GM23338 (cell line): ENCODE results near the gene C16orf74. TPM values are rescaled to one million over a fixed set of nuclear protein-coding genes. Genes with fewer than 3 reads are reported as not detected.

ENCODE experiments used
- ATAC-seq: fragments of 200-7000 bp; cut with Tn5 transposase; 3 replicates; pipeline ENCODE4 v1.9.1; 2020
- DNase-seq: peaks from one replicate; pipeline ENCODE4 v3.0.0-alpha.2; 2015; ENCODE audit warnings: low spot score
- H2AFZ ChIP-seq: fragments of 200-600 bp; sonication (generic); 2 replicates; pipeline ENCODE4 v1.8.0; 2016; ENCODE audit warnings: antibody characterized with exemption, mild to moderate bottlenecking, moderate library complexity
- H3F3A ChIP-seq: fragments of 200-600 bp; sonication (generic); replicated peaks from 2 replicates; pipeline ENCODE4 v1.8.0; 2017; ENCODE audit warnings: antibody characterized with exemption, mixed run types, low read depth
- H3K27ac ChIP-seq: fragments of 200-600 bp; sonication (generic); 2 replicates; pipeline ENCODE4 v1.6.1; 2016; ENCODE audit warnings: low read depth
- H3K27me3 ChIP-seq: fragments of 200-600 bp; sonication (generic); 2 replicates; pipeline ENCODE4 v1.8.0; 2016; ENCODE audit warnings: mild to moderate bottlenecking, mixed run types, moderate library complexity; ENCODE audit not compliant: insufficient read depth
- H3K36me3 ChIP-seq: fragments of 200-600 bp; sonication (generic); 2 replicates; pipeline ENCODE4 v1.8.0; 2016; ENCODE audit warnings: mild to moderate bottlenecking; ENCODE audit not compliant: insufficient read depth
- H3K4me1 ChIP-seq: fragments of 200-600 bp; sonication (generic); 2 replicates; pipeline ENCODE4 v1.8.0; 2016; ENCODE audit warnings: mild to moderate bottlenecking, moderate library complexity; ENCODE audit not compliant: insufficient read depth
- H3K4me2 ChIP-seq: fragments of 200-600 bp; sonication (generic); 2 replicates; pipeline ENCODE4 v1.7.1; 2017; ENCODE audit warnings: mixed run types
- H3K4me3 ChIP-seq: fragments of 200-600 bp; sonication (generic); 2 replicates; pipeline ENCODE4 v1.6.1; 2016; ENCODE audit warnings: mixed run types
- H3K79me2 ChIP-seq: fragments of 200-600 bp; sonication (generic); replicated peaks from 2 replicates; pipeline ENCODE4 v1.8.0; 2017; ENCODE audit warnings: mild to moderate bottlenecking; ENCODE audit not compliant: insufficient read depth
- H3K9me2 ChIP-seq: fragments of 200-600 bp; sonication (generic); 2 replicates; pipeline ENCODE4 v1.8.0; 2017; ENCODE audit not compliant: insufficient read depth
- H4K20me1 ChIP-seq: fragments of 200-600 bp; sonication (generic); replicated peaks from 2 replicates; pipeline ENCODE4 v1.8.0; 2017; ENCODE audit warnings: mild to moderate bottlenecking; ENCODE audit not compliant: insufficient read depth
- H3K27ac Mint-ChIP-seq: 2 replicates; pipeline ENCODE4 v1.8.0; 2020; ENCODE audit warnings: inconsistent platforms, mild to moderate bottlenecking, moderate library complexity, mixed read lengths
- H3K27me3 Mint-ChIP-seq: 3 replicates; pipeline ENCODE4 v1.8.0; 2022; ENCODE audit warnings: low read depth, mild to moderate bottlenecking, moderate library complexity, mixed read lengths, inconsistent platforms; ENCODE audit not compliant: insufficient read depth, poor library complexity
- H3K36me3 Mint-ChIP-seq: 3 replicates; pipeline ENCODE4 v1.8.0; 2021; ENCODE audit warnings: low read depth, mild to moderate bottlenecking, inconsistent platforms, moderate library complexity, mixed read lengths
- H3K4me1 Mint-ChIP-seq: 3 replicates; pipeline ENCODE4 v1.8.0; 2020; ENCODE audit warnings: mild to moderate bottlenecking, inconsistent platforms, mixed read lengths
- H3K4me3 Mint-ChIP-seq: 3 replicates; pipeline ENCODE4 v1.8.0; 2021; ENCODE audit warnings: moderate library complexity, mild to moderate bottlenecking, inconsistent platforms, mixed read lengths
- H3K9me3 Mint-ChIP-seq: 3 replicates; pipeline ENCODE4 v1.8.0; 2020; ENCODE audit warnings: moderate library complexity, mild to moderate bottlenecking, inconsistent platforms, mixed read lengths
- CREB1 ChIP-seq: fragments of 250-450 bp; sonication (Bioruptor Pico); IDR thresholded peaks from 2 replicates; pipeline ENCODE4 v1.5.0; 2020; ENCODE audit warnings: low read depth, mild to moderate bottlenecking, moderate library complexity
- CTCF ChIP-seq, 2 experiments: fragments of 200-600 bp in 1 of 2; sonication (generic) in 1 of 2; conservative IDR thresholded peaks; 2 replicates each; pipeline versions ENCODE4 v1.5.1 to v1.6.1; 2016 to 2017; ENCODE audit warnings: antibody characterized with exemption in 2 of 2, low read depth in 2 of 2, mild to moderate bottlenecking in 2 of 2, moderate library complexity in 1 of 2
- ETS1 ChIP-seq: IDR thresholded peaks from 2 replicates; pipeline ENCODE4 v1.6.1; 2016; ENCODE audit warnings: antibody characterized with exemption
- EZH2 ChIP-seq: fragments of 200-600 bp; sonication (generic); IDR thresholded peaks from one replicate; pipeline ENCODE4 v1.8.0; 2017; ENCODE audit warnings: antibody characterized with exemption, mild to moderate bottlenecking, low read depth; ENCODE audit not compliant: unreplicated experiment
- EZH2phosphoT487 ChIP-seq: fragments of 200-600 bp; sonication (generic); IDR thresholded peaks from one replicate; pipeline ENCODE4 v1.8.1; 2018; ENCODE audit warnings: antibody characterized with exemption; ENCODE audit not compliant: unreplicated experiment
- JUNB ChIP-seq: IDR thresholded peaks from one replicate; pipeline ENCODE4 v1.6.1; 2016; ENCODE audit warnings: antibody characterized with exemption; ENCODE audit not compliant: unreplicated experiment
- NANOG ChIP-seq: IDR thresholded peaks from 2 replicates; pipeline ENCODE4 v1.6.1; 2016; ENCODE audit warnings: antibody characterized with exemption, borderline replicate concordance
- POLR2AphosphoS5 ChIP-seq: IDR thresholded peaks from 2 replicates; pipeline ENCODE4 v1.6.1; 2016; ENCODE audit warnings: antibody characterized with exemption, low read depth
- REST ChIP-seq: IDR thresholded peaks from one replicate; pipeline ENCODE4 v1.6.1; 2018; ENCODE audit warnings: antibody characterized with exemption; ENCODE audit not compliant: unreplicated experiment
- STAT1 ChIP-seq: IDR thresholded peaks from one replicate; pipeline ENCODE4 v1.6.1; 2016; ENCODE audit warnings: antibody characterized with exemption; ENCODE audit not compliant: unreplicated experiment
- ZNF114 ChIP-seq: fragments of 250-450 bp; sonication (Bioruptor Pico); IDR thresholded peaks from 2 replicates; pipeline ENCODE4 v1.5.0; 2020; ENCODE audit warnings: mild to moderate bottlenecking, moderate library complexity
- ZNF331 ChIP-seq: fragments of 250-450 bp; sonication (Bioruptor Pico); IDR thresholded peaks from 2 replicates; pipeline ENCODE4 v1.5.0; 2020; ENCODE audit warnings: low read depth, mild to moderate bottlenecking, moderate library complexity
- polyA plus RNA-seq: library from polyadenylated mRNA; unstranded; fragments of >200 nt; fragmentation: Nextera tagmentation; extraction: Ambion mirVana; gene quantifications from 2 replicates; pipeline ENCODE4 v1.2.1, GENCODE V29; 2016
- total RNA-seq: library from RNA; depleted of rRNA; stranded (reverse); fragments of >200 nt; shearing (Covaris generic); gene quantifications from 2 replicates; pipeline ENCODE4 v1.2.3, GENCODE V29; 2014
- TF ChIP-seq, protein P1 (sequence below): fragments of 250-450 bp; sonication (Bioruptor Pico); IDR thresholded peaks from 2 replicates; pipeline ENCODE4 v1.5.0; 2020; ENCODE audit warnings: mild to moderate bottlenecking, moderate library complexity

C16orf74 gene
- total and polyA plus RNA-seq, 2 experiments from 2014 or later = 12.1 to 19.1 TPM

GRCh38 chr16:85729452-85730185, 21.3 kb downstream of the C16orf74 start:
- H3K4me1 ChIP-seq = no peaks in the 10 kb centered on the region
- Mint-ChIP-seq H3K27me3 (peaks cover 18% of the 10 kb centered on the region), H3K4me3 (no peak overlapping the region; the same call in 2 of the 3 replicates), H3K27ac (0 out of 2 replicates have a peak overlapping the region, but pooled peaks have one; percentile 6), H3K4me1 (peaks cover 17% of the 10 kb centered on the region), H3K36me3 (no peaks in the 10 kb centered on the region; the same call in 2 of the 3 replicates), H3K9me3 (no peaks in the 10 kb centered on the region)
- H3K79me2 ChIP-seq = no peaks in the 10 kb centered on the region
- no peak overlapping the region for H3K4me2 ChIP-seq
- H3K27ac ChIP-seq = no peak overlapping the region
- H3K9me2 ChIP-seq = no peaks in the 10 kb centered on the region
- ATAC-seq (no peak; the same call in 2 of the 3 replicates), DNase-seq (no peak)
- no peaks in the 10 kb centered on the region for H3K27me3 ChIP-seq
- no peak overlapping the region for H2AFZ ChIP-seq
- H4K20me1 ChIP-seq = no peaks in the 10 kb centered on the region
- no peaks in the 10 kb centered on the region for H3K36me3 ChIP-seq
- no peak overlapping the region for H3K4me3 ChIP-seq
- no peak for TF ChIP-seq REST
- no peak for TF ChIP-seq CTCF (conservative IDR thresholded peaks at IDR 0.05; ENCODE audit: low read depth in 2 of 2)
- no peak for TF ChIP-seq NANOG
- TF ChIP-seq STAT1 = no peak
- no peak for TF ChIP-seq POLR2AphosphoS5
- no peak for TF ChIP-seq ZNF331 (CRISPR knock-in tag)
- TF ChIP-seq EZH2 = no peak
- TF ChIP-seq ZNF114 (CRISPR knock-in tag) = no peak
- TF ChIP-seq, protein P1, sequence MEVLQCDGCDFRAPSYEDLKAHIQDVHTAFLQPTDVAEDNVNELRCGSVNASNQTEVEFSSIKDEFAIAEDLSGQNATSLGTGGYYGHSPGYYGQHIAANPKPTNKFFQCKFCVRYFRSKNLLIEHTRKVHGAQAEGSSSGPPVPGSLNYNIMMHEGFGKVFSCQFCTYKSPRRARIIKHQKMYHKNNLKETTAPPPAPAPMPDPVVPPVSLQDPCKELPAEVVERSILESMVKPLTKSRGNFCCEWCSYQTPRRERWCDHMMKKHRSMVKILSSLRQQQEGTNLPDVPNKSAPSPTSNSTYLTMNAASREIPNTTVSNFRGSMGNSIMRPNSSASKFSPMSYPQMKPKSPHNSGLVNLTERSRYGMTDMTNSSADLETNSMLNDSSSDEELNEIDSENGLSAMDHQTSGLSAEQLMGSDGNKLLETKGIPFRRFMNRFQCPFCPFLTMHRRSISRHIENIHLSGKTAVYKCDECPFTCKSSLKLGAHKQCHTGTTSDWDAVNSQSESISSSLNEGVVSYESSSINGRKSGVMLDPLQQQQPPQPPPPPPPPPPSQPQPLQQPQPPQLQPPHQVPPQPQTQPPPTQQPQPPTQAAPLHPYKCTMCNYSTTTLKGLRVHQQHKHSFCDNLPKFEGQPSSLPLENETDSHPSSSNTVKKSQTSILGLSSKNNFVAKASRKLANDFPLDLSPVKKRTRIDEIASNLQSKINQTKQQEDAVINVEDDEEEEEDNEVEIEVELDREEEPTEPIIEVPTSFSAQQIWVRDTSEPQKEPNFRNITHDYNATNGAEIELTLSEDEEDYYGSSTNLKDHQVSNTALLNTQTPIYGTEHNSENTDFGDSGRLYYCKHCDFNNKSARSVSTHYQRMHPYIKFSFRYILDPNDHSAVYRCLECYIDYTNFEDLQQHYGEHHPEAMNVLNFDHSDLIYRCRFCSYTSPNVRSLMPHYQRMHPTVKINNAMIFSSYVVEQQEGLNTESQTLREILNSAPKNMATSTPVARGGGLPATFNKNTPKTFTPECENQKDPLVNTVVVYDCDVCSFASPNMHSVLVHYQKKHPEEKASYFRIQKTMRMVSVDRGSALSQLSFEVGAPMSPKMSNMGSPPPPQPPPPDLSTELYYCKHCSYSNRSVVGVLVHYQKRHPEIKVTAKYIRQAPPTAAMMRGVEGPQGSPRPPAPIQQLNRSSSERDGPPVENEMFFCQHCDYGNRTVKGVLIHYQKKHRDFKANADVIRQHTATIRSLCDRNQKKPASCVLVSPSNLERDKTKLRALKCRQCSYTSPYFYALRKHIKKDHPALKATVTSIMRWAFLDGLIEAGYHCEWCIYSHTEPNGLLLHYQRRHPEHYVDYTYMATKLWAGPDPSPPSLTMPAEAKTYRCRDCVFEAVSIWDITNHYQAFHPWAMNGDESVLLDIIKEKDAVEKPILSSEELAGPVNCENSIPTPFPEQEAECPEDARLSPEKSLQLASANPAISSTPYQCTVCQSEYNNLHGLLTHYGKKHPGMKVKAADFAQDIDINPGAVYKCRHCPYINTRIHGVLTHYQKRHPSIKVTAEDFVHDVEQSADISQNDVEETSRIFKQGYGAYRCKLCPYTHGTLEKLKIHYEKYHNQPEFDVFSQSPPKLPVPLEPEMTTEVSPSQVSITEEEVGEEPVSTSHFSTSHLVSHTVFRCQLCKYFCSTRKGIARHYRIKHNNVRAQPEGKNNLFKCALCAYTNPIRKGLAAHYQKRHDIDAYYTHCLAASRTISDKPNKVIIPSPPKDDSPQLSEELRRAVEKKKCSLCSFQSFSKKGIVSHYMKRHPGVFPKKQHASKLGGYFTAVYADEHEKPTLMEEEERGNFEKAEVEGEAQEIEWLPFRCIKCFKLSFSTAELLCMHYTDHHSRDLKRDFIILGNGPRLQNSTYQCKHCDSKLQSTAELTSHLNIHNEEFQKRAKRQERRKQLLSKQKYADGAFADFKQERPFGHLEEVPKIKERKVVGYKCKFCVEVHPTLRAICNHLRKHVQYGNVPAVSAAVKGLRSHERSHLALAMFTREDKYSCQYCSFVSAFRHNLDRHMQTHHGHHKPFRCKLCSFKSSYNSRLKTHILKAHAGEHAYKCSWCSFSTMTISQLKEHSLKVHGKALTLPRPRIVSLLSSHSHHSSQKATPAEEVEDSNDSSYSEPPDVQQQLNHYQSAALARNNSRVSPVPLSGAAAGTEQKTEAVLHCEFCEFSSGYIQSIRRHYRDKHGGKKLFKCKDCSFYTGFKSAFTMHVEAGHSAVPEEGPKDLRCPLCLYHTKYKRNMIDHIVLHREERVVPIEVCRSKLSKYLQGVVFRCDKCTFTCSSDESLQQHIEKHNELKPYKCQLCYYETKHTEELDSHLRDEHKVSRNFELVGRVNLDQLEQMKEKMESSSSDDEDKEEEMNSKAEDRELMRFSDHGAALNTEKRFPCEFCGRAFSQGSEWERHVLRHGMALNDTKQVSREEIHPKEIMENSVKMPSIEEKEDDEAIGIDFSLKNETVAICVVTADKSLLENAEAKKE (CRISPR knock-in tag) = no peak
- TF ChIP-seq JUNB = no peak
- no peak for TF ChIP-seq CREB1 (CRISPR knock-in tag)
- TF ChIP-seq ETS1 = no peak
- TF ChIP-seq EZH2phosphoT487 = no peak
- H3F3A ChIP-seq = no peaks in the 10 kb centered on the region
